ENCODE results near the gene COL18A1. TPM values are rescaled to one million over a fixed set of nuclear protein-coding genes. Genes with fewer than 3 reads are reported as not detected.
A peak's percentile ranks its signal among the peaks of the same experiment; 100 is the strongest.

Gene COL18A1
- total RNA-seq, 1 experiment from 2014 or later = 170 TPM

DNA sequence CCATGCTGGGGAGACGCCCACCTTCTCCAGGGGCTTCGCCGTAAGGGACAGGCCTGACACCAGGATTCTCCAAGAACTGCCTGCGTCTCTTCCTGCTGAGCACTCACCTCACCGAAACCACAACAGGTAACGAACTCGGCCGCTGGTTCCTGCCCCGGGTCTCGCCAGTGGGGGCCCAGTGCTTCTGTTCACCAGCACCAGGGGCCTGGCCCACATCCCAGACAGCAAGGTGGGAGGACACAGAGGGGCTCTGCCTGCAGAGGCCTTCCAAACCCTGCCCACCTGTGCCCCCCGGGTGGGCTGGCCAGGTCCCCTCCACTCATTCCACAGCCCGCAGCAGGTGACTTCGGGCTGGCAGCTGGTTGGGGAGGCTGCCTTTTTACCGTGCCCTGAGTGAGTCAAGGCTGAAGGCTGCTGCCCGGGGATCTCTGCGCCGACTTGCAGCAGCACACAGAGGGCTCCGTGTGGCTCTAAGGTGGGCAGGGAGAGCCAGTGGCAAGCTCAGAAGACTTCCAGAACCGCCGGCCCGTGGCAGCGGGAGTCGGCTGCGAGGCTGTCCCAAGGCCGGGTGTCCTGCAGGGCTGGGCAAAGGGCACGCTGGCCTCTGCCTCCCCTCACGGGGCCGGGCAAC lies 14.7 kb upstream of the COL18A1 start:
- no TSS peak for BruUV-seq (replicated peaks)
- Histone ChIP-seq H3K4me1 (peaks cover 24% of the 10 kb centered on the region), H3K27me3 (replicated peaks; ENCODE audit: control insufficient read depth, insufficient read depth, low read length) (no peaks in the 10 kb centered on the region), H3K9me3 (no peaks in the 10 kb centered on the region), H3K4me3 (ENCODE audit: low read depth, low read length) (no peak overlapping the region), H3K36me3 (ENCODE audit: control insufficient read depth, insufficient read depth, low read length) (no peaks in the 10 kb centered on the region)
- Mint-ChIP-seq H3K9me3 (ENCODE audit: unreplicated experiment) (no peaks in the 10 kb centered on the region), H3K27me3 (ENCODE audit: insufficient read depth, unreplicated experiment) (no peaks in the 10 kb centered on the region), H3K4me3 (ENCODE audit: unreplicated experiment) (no peak overlapping the region), H3K27ac (ENCODE audit: unreplicated experiment) (peak overlapping the region; percentile 38), H3K36me3 (ENCODE audit: insufficient read depth, unreplicated experiment) (no peaks in the 10 kb centered on the region), H3K4me1 (ENCODE audit: low read depth, unreplicated experiment) (no peaks in the 10 kb centered on the region)
- peak in 1 of 2 experiments; percentile 17 for DNase-seq
- ChIA-PET CTCF (no interaction called here), POLR2A (no interaction called here)
- TF ChIP-seq, protein P1, sequence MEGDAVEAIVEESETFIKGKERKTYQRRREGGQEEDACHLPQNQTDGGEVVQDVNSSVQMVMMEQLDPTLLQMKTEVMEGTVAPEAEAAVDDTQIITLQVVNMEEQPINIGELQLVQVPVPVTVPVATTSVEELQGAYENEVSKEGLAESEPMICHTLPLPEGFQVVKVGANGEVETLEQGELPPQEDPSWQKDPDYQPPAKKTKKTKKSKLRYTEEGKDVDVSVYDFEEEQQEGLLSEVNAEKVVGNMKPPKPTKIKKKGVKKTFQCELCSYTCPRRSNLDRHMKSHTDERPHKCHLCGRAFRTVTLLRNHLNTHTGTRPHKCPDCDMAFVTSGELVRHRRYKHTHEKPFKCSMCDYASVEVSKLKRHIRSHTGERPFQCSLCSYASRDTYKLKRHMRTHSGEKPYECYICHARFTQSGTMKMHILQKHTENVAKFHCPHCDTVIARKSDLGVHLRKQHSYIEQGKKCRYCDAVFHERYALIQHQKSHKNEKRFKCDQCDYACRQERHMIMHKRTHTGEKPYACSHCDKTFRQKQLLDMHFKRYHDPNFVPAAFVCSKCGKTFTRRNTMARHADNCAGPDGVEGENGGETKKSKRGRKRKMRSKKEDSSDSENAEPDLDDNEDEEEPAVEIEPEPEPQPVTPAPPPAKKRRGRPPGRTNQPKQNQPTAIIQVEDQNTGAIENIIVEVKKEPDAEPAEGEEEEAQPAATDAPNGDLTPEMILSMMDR (IDR thresholded peaks at IDR 0.05; ENCODE audit: insufficient read depth in 1 of 2, low read depth in 1 of 2, low read length in 1 of 2, severe bottlenecking in 1 of 2, unreplicated experiment in 1 of 2) = no peak
- intact Hi-C loops (cut with micrococcal nuclease; ENCODE audit: unreplicated experiment) = no loop called here

DNA sequence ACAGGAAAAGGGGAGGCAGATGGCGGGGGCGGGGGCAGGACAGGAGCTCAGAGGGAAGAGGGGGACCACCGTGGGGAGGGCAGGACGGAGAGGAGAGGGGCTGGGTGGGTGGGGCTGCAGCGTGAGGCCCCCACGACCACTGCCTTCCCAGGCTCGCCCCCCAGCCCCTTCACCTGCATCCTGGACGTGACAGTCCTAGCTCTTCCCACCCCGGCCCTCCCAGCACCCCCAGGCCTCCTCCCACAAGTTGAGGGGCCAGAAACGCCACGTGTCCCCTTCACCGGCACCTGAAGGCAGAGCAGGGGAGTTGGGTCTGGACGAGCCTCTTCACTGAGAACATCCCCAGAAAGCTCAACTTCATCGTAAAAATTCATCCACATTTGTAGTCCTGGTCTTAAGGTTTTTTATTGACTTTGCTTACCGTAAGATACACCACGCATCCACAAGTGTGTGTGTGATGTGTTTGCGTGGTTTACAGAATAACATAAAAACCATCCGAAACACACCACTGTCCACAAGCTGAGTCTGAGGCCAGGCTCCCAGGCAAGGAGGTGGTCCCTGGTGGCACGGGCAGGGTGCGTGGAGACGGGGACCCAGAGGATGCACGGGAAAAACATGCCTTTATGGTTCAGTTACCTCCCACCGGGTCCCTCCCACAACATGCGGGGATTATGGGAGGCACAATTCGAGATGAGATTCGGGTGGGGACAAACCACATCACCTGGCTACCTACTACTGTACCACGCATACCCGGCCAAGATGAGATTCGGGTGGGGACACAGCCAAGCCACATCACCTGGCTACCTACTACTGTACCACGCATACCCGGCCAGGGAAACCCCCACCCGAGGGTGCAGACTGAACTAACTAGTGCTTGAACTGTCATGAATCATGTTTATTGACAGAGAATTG lies 13.9 kb upstream of the COL18A1 start:
- no peaks in the 10 kb centered on the region for H3K36me3 ChIP-seq (ENCODE audit: control insufficient read depth, insufficient read depth, low read length)
- Mint-ChIP-seq H3K27me3 (ENCODE audit: insufficient read depth, unreplicated experiment) (no peaks in the 10 kb centered on the region), H3K27ac (ENCODE audit: unreplicated experiment) (no peak overlapping the region), H3K9me3 (ENCODE audit: unreplicated experiment) (no peaks in the 10 kb centered on the region), H3K36me3 (ENCODE audit: insufficient read depth, unreplicated experiment) (no peaks in the 10 kb centered on the region), H3K4me1 (ENCODE audit: low read depth, unreplicated experiment) (no peaks in the 10 kb centered on the region), H3K4me3 (ENCODE audit: unreplicated experiment) (no peak overlapping the region)
- peak in 1 of 2 experiments; percentile 10 for DNase-seq
- H3K27me3 ChIP-seq (replicated peaks; ENCODE audit: control insufficient read depth, insufficient read depth, low read length) = no peaks in the 10 kb centered on the region
- peaks cover 19% of the 10 kb centered on the region for H3K4me1 ChIP-seq
- CTCF ChIA-PET = interaction anchor here (0.6 kb wide), 1 partner anchor 756 kb away, joined by 3 read pairs; no protein-coding TSS in a partner anchor
- H3K9me3 ChIP-seq = no peaks in the 10 kb centered on the region
- BruUV-seq (replicated peaks) = no TSS peak
- intact Hi-C loops (cut with micrococcal nuclease; ENCODE audit: unreplicated experiment) = no loop called here
- H3K4me3 ChIP-seq (ENCODE audit: low read depth, low read length) = no peak overlapping the region
- POLR2A ChIA-PET = no interaction called here
- TF ChIP-seq, protein P1 (IDR thresholded peaks at IDR 0.05; ENCODE audit: insufficient read depth in 1 of 2, low read depth in 1 of 2, low read length in 1 of 2, severe bottlenecking in 1 of 2, unreplicated experiment in 1 of 2) = no peak

DNA sequence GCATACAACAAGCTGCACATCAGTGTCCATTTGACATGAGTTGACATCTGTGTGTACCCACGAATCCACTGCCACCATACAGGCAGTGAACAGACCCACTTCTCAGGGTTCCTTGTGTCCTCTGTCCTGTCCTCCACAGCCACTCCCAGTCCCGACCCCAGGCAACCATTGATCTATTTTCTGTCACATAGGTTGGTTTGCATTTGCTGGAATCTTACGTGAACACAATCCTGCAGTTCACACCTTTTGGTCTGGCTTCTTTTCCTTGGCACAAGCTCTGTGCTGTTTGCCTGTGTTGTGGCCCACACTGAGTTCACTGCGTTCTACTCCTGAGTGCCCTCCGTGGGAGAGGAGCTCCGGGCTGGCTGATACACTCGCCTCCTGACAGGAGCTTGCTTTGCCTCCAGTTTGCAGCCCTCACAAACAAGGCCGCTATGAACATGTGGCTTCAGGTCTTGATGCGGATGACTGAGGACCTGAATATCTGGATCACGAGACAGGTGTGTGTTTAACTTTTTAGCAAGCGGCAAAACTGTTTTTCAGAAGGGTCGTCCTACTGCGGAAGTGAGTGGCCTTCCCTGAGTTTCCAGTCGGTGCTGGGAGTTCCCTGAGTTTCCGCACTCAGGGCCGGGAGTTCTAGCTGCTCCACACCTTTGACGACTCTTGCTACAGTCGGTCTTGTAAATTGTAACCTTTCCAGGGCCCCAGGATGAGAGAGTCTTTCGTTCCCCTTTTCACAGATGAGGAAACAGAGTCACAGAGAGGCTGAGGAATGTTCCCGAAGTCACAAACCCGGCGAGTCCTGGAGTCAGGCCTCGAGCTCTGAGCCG lies 13.0 kb upstream of the COL18A1 start:
- Histone ChIP-seq H3K4me1 (peaks cover 10% of the 10 kb centered on the region), H3K4me3 (ENCODE audit: low read depth, low read length) (no peak overlapping the region), H3K27me3 (replicated peaks; ENCODE audit: control insufficient read depth, insufficient read depth, low read length) (no peaks in the 10 kb centered on the region), H3K36me3 (ENCODE audit: control insufficient read depth, insufficient read depth, low read length) (no peaks in the 10 kb centered on the region), H3K9me3 (no peaks in the 10 kb centered on the region)
- Mint-ChIP-seq H3K4me3 (ENCODE audit: unreplicated experiment) (no peak overlapping the region), H3K4me1 (ENCODE audit: low read depth, unreplicated experiment) (no peaks in the 10 kb centered on the region), H3K9me3 (ENCODE audit: unreplicated experiment) (no peaks in the 10 kb centered on the region), H3K27me3 (ENCODE audit: insufficient read depth, unreplicated experiment) (no peaks in the 10 kb centered on the region), H3K36me3 (ENCODE audit: insufficient read depth, unreplicated experiment) (no peaks in the 10 kb centered on the region), H3K27ac (ENCODE audit: unreplicated experiment) (no peak overlapping the region)
- ChIA-PET CTCF (interaction anchor here (0.6 kb wide), 1 partner anchor 757 kb away, joined by 3 read pairs; no protein-coding TSS in a partner anchor), POLR2A (no interaction called here)
- BruUV-seq (replicated peaks) = no TSS peak
- TF ChIP-seq, protein P1 (IDR thresholded peaks at IDR 0.05; ENCODE audit: insufficient read depth in 1 of 2, low read depth in 1 of 2, low read length in 1 of 2, severe bottlenecking in 1 of 2, unreplicated experiment in 1 of 2) = no peak
- DNase-seq = no peak
- intact Hi-C loops (cut with micrococcal nuclease; ENCODE audit: unreplicated experiment) = no loop called here

Data from Caco-2 (cell line).